GM04504 (cell line): Measurements from ENCODE around the gene SAA2.
"Not testable (repeated sequence)": the region's sequence is repeated elsewhere in the genome, so short reads cannot be mapped to it uniquely, and the experiment has no call there.

Experiments used
- DNase-seq: peaks from one replicate; pipeline ENCODE4 v3.0.0-alpha.2; 2012; ENCODE audit warnings: low read depth

Gene SAA2

GRCh38 chr11:18247191-18247581, 1.3 kb downstream of the SAA2 start:
- not testable (repeated sequence) for DNase-seq

GRCh38 chr11:18246379-18247190, 1.9 kb downstream of the SAA2 start:
- not testable (repeated sequence) for DNase-seq

GRCh38 chr11:18245396-18245795, 3.1 kb downstream of the SAA2 start:
- DNase-seq = no peak

DNA sequence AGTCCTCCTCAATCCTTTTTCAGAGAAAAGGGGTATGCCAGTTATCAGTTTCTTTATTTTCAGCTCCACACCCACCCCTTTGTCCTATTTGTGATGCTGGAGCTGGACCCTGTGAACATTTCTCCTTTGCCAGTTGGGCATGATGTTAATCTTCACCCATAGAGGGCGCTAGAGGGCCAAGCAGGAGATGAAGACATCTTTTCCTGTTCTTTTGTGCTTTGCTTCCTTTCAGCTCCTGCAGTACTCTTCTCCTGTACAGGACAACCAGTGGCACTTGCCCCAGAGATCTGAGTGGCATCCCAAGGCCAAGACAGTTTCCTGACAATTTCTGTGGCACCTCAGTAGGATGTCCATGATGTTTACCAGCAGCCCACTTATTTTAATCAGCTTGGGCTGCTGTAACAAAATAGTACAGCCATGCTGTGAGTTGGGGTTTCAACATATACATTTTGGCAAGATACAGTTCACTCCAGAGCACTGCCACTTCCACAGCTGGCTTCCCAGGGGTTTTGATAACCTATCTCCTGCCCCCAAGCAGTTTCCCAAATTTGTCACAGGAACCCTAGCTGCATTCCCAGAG, 4.6 kb downstream of the SAA2 start:
- peak; percentile 48 for DNase-seq

- DNase-seq = no peak
These were observed 8.8 kb downstream of the SAA2 start for GRCh38 chr11:18239655-18240054.

- no peak for DNase-seq
These were observed 11.7 kb downstream of the SAA2 start, which contains the start of gene SAA4 for GRCh38 chr11:18236664-18237356. SAA4 (minus strand) TSS chr11:18236802; CDS start chr11:18235926, 876 bp downstream.

DNA sequence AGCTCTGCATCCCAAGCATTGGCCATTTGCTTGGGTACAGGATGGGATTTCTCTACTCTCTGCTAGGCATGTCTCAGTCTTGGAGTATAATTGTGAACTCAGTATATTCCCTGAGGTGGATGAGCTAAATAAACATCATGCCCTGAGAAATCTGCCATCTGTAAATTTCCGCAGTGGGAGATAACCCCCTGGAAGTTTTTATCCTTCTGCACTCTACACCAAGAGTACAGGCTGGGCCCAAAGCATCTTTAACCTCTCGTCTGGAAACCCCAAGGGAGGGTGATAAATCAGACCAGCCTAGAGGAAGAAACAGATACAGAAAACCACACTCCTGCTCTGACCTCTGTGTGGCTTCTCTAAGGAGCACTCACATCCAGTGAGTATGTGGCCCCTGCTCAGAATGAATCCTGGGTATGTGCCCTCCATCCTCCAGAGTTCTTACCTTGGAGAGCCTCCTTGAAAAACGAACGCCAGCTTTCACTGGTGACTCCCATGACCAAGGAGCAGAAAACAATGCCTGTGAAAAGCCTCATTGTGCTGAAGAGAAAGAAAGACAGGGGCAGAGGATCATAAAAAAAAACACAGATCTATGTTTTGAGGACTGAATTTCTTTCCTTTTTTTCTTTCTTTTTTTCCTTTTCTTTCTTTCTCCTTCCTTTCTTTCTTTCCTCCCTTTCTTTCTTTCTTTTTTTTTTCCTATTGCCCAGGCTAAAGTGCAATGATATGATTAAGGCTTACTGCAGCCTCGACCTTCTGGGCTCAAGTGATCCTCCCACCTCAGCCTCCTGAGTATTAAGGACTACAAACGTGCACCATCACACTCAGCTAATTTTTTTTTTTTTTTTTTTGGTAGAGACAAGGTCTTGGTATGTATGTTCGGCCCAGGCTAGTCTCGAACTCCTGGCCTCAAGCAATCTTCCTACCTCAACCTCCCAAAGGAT, 12.8 kb downstream of the SAA2 start:
- no peak for DNase-seq

- no peak for DNase-seq
These were observed 14.6 kb downstream of the SAA2 start for GRCh38 chr11:18233912-18234311.

DNA sequence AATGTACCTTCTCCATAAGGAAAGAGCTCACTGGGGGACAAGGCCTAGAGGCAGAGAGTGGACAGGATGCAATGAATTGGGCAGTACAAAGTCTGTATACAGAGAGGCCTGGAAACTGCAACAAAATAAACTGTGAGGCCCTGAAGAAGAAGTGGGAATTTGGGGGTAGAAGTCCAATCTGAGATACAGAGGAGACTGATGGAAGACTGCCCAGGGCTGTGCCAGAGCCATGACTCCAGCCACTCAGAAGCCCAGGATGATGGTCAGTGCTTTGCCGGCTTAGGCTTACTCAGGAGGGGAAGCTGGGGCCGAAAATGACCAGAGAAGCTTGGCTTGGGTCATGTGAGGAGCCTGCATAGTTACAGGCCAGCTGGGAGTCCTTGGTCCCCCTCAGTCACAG, 17.6 kb downstream of the SAA2 start:
- no peak for DNase-seq

DNA sequence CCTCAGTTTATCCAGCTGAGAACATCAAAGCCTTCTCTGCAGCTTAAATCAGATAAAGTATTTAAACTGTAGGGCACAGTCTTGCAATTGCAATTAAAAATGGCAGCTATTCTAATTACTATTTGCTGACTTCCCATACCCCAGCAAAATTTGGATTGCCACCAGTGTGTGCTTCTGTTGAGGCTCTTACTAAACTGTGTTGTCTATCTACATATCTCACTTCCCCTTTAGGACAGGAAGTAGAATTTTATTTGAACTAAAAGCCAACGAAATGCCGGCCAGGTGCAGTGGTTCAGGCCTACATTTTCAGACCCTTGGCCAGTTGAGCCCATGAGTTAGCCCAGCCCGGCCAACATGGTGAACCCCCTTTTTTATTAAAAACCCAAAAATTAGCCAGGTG, 19.0 kb downstream of the SAA2 start:
- no peak for DNase-seq

DNA sequence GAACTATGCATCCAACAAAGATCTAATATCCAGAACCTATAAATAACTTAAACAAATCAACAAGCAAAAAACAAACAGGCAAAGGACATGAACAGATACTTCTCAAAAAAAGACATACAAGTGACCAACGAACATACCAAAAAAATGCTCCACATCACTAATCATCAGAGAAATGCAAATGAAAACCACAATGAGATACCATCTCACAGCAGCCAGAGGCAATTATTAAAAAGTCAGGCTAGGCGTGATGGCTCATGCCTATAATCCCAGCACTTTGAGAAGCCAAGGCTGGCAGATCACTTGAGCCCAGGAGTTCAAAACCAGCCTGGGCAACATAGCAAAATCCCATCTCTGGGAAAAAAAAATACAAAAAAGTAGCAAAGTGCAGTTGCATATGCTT, 22.6 kb downstream of the SAA2 start:
- no peak for DNase-seq

GRCh38 chr11:18223591-18224387, 24.7 kb downstream of the SAA2 start:
- DNase-seq = no peak

- no peak for DNase-seq
These were observed 25.6 kb downstream of the SAA2 start for GRCh38 chr11:18222814-18223421.

- DNase-seq = no peak
These were observed 27.1 kb downstream of the SAA2 start for GRCh38 chr11:18221274-18221876.

GRCh38 chr11:18209058-18209457, 39.4 kb downstream of the SAA2 start:
- DNase-seq = no peak

DNA sequence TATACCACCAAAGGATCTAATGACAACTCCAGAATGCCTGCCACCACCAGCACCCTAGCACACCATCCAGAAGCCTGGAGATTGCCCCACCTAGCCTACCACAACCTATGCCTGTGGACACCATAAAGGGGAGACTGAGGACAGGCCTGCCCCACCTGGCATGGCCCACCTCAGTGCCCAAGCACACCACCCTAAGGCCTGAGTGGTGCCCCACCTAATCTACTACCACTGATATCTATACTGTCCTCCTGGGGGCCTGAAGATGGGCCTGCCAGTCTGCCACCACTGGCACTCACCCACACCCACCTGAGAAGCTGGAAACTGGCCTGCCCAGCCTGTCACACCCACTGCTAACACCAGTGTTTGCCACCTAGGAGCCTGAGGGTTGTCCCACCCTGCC, 43.7 kb downstream of the SAA2 start:
- no peak for DNase-seq

GRCh38 chr11:18204220-18204619, 44.2 kb downstream of the SAA2 start:
- DNase-seq = no peak

DNA sequence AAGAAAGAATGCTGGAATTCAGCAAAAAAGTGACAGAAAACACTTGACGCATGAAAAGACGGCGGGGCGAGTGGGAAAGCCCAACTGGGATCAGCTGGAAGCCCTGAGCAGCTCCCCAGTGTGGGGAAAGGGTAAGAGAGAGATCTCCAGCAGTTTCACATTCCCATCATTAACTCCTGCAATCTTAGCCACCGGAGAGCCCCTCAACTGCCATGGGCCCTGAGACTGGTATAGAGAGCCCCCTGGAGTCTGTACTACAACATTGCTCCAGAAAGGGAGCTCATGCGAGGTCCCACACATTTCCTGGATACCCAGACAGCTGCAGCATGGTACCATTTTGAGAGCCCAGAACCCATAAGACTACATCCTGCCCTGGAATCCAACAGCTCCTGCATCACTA, 44.7 kb downstream of the SAA2 start:
- DNase-seq = no peak

DNA sequence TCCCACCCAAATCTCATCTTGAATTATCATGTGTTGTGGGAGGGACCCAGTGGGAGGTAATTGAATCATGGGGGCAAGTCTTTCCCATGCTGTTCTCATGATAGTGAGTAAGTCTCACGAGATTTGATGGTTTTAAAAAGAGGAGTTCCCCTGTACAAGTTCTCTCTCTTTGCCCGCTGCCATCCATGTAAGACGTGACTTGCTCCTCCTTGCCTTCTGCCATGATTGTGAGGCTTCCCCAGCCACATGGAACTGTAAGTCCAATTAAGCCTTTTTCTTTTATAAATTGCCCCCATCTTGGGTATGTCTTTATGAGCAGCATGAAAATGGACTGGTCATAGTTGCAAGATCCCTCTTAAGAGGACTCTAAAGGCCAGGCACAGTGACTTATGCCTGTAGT, 50.7 kb downstream of the SAA2 start:
- not testable (repeated sequence) for DNase-seq

GRCh38 chr11:18196532-18196931, 51.9 kb downstream of the SAA2 start:
- no peak for DNase-seq
